Nephron progenitor cell (in vitro differentiated cells): ENCODE data around the gene CCDC60.

Experiments
- DNase-seq: peaks from one replicate; pipeline ENCODE4 v3.0.0; 2021
- H3K27ac Mint-ChIP-seq: 2 replicates; pipeline ENCODE4 v1.8.0; 2021; ENCODE audit warnings: mild to moderate bottlenecking, moderate library complexity, mixed read lengths
- H3K27me3 Mint-ChIP-seq: 2 replicates; pipeline ENCODE4 v1.8.0; 2021; ENCODE audit warnings: mild to moderate bottlenecking, low read depth, mixed read lengths; ENCODE audit not compliant: poor library complexity
- H3K36me3 Mint-ChIP-seq: 2 replicates; pipeline ENCODE4 v1.8.0; 2021; ENCODE audit warnings: low read depth, mixed read lengths
- H3K4me1 Mint-ChIP-seq: 2 replicates; pipeline ENCODE4 v1.8.0; 2021; ENCODE audit warnings: mixed read lengths
- H3K4me3 Mint-ChIP-seq: 2 replicates; pipeline ENCODE4 v1.8.0; 2021; ENCODE audit warnings: mild to moderate bottlenecking, moderate library complexity, mixed read lengths
- H3K9me3 Mint-ChIP-seq: 2 replicates; pipeline ENCODE4 v1.8.0; 2021; ENCODE audit warnings: mild to moderate bottlenecking, moderate library complexity, mixed read lengths
- TF ChIP-seq, protein P1 (sequence below): fragments of 200-600 bp; sonication (generic); IDR thresholded peaks from 2 replicates; pipeline ENCODE4 v1.5.0; 2021; ENCODE audit warnings: antibody characterized with exemption

Gene CCDC60

DNA sequence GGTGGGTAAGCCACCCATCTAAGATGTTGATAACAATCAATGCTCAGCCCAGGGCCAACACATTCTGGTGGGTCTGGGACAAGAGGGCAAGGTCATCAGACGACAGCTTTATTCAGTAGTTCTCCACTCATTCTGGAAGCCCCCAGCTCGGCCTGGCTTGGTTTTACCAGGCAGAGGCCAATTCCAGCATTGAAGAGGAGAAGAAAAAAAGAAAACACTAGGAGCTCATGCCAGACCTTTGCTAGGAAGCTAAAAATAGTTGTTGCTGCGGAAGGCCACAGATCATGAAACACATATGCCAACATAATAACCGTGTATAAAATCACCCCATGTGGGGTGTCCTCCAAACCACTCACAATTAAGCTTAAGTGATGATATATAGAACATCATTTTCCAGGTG lies 44.4 kb downstream of the CCDC60 start:
- no peak for DNase-seq
- no peak overlapping the region for H3K4me3 Mint-ChIP-seq
- H3K27me3 Mint-ChIP-seq, result no peaks in the 10 kb centered on the region
- TF ChIP-seq, protein P1, sequence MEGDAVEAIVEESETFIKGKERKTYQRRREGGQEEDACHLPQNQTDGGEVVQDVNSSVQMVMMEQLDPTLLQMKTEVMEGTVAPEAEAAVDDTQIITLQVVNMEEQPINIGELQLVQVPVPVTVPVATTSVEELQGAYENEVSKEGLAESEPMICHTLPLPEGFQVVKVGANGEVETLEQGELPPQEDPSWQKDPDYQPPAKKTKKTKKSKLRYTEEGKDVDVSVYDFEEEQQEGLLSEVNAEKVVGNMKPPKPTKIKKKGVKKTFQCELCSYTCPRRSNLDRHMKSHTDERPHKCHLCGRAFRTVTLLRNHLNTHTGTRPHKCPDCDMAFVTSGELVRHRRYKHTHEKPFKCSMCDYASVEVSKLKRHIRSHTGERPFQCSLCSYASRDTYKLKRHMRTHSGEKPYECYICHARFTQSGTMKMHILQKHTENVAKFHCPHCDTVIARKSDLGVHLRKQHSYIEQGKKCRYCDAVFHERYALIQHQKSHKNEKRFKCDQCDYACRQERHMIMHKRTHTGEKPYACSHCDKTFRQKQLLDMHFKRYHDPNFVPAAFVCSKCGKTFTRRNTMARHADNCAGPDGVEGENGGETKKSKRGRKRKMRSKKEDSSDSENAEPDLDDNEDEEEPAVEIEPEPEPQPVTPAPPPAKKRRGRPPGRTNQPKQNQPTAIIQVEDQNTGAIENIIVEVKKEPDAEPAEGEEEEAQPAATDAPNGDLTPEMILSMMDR, result no peak
- H3K27ac Mint-ChIP-seq, result no peak overlapping the region
- peaks cover 9% of the 10 kb centered on the region for H3K4me1 Mint-ChIP-seq
- peaks cover 10% of the 10 kb centered on the region for H3K9me3 Mint-ChIP-seq
- H3K36me3 Mint-ChIP-seq, result no peaks in the 10 kb centered on the region

DNA sequence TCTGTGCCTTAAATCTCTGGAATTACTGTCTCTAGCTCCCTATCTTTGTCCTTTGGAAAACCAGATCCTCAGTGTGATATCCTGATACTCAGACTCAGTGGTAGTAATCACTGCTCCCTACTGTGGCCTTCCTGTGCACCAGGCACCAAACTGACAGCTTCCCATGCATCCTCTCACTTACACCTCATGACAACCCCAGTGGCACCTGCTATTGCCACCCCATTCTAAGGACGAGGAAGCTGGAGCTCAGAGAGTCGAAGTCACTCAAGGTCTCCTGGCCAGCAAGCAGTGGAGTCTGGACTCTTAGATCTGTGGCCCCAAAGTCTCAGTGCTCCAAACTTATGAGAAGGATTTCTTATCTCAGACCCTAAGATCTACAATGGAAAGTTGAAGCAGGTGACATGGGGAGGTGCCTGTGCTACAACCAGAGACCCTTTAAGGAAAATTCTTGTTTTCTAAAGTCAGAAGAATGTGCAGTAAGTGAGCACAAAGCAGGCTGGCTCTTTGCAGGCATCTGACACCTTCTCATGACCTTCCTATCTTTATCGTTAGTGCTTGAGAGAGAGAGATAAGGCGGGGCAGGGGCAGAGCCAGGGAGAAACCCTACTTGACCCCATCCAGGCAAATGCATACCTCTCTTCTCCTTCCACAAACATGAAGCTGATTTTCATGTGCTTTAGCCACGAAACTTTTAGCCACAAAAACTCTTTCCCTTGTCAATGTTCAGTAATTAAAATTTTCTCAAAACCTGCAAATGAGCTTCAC lies 47.1 kb downstream of the CCDC60 start:
- Mint-ChIP-seq H3K36me3 (peaks cover 13% of the 10 kb centered on the region), H3K27ac (no peak overlapping the region), H3K27me3 (no peaks in the 10 kb centered on the region), H3K4me3 (no peak overlapping the region), H3K4me1 (peaks cover 19% of the 10 kb centered on the region), H3K9me3 (peaks cover 25% of the 10 kb centered on the region)
- TF ChIP-seq, protein P1, result no peak
- no peak for DNase-seq

DNA sequence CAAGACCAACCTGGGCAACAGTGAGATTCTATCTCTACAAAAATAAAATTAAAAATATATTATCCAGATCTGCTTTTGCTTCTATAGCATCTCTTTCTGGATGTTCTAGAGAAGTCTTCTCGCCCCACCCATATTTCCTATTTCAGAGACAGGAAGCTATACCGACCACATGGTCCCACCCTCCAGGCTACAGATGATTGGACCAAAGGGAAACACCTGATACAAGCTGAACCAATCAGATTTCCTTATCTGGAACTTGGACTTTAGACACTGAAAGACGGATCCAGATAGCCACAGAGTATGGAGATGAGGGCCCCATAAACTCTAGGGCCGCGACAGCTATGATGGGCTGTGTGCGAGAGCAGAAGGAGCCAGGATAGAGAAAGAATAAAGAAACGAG lies 48.7 kb downstream of the CCDC60 start:
- peaks cover 33% of the 10 kb centered on the region for H3K4me1 Mint-ChIP-seq
- no peak for DNase-seq
- peaks cover 25% of the 10 kb centered on the region for H3K9me3 Mint-ChIP-seq
- no peaks in the 10 kb centered on the region for H3K27me3 Mint-ChIP-seq
- H3K36me3 Mint-ChIP-seq, result peaks cover 13% of the 10 kb centered on the region
- H3K4me3 Mint-ChIP-seq, result no peak overlapping the region
- no peak overlapping the region for H3K27ac Mint-ChIP-seq
- TF ChIP-seq, protein P1, result no peak

DNA sequence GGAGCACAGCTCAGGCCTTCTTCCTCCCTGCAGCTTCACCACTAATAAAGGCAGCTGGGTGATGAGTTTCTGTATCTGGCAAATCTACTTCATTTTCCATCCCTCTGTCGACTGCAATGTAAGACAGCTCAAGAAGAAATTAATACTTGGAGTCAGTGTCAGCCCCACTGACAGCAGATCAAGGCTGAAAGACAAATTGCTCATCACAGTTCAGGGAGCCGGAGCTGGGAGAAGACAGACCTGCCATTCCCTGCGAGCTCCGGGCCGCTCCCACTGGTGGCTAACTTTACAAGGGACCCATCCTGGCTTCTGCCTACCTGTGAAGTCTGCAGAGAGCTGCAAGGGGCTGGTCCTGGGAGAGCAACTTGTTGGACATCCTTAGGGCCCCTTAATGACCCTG lies 49.8 kb downstream of the CCDC60 start:
- H3K4me3 Mint-ChIP-seq, result no peak overlapping the region

DNA sequence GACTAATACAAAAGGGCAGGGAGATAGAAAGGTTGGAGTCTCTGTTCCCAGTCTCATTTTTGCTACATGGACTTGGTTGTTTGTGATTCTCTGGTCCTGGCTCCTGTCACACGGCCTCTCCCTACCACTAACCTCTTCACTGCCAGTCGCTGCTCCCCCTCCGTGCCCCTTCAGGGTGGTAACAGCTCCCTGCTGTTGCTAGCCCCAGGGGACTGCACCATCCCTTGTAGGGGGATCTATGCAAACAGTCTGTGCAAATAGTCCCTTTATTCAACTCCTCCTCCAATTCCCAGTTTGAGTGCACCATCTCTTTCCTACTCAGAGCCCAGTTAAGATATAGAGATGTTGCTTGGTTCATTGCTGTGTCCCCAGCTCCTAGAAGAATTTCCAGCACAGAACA lies 51.1 kb downstream of the CCDC60 start:
- Mint-ChIP-seq H3K27me3 (no peaks in the 10 kb centered on the region), H3K9me3 (peaks cover 19% of the 10 kb centered on the region), H3K27ac (peak overlapping the region; percentile 89), H3K4me1 (peaks cover 33% of the 10 kb centered on the region), H3K36me3 (peaks cover 13% of the 10 kb centered on the region), H3K4me3 (no peak overlapping the region)
- TF ChIP-seq, protein P1, result no peak
- no peak for DNase-seq

More for the DNA sequence above, 49.8 kb downstream of the CCDC60 start:
- H3K27me3 Mint-ChIP-seq, result no peaks in the 10 kb centered on the region
- H3K9me3 Mint-ChIP-seq, result peaks cover 25% of the 10 kb centered on the region
- no peak for DNase-seq
- TF ChIP-seq, protein P1, result no peak
- no peak overlapping the region for H3K27ac Mint-ChIP-seq
- peaks cover 13% of the 10 kb centered on the region for H3K36me3 Mint-ChIP-seq
- H3K4me1 Mint-ChIP-seq, result peaks cover 33% of the 10 kb centered on the region

DNA sequence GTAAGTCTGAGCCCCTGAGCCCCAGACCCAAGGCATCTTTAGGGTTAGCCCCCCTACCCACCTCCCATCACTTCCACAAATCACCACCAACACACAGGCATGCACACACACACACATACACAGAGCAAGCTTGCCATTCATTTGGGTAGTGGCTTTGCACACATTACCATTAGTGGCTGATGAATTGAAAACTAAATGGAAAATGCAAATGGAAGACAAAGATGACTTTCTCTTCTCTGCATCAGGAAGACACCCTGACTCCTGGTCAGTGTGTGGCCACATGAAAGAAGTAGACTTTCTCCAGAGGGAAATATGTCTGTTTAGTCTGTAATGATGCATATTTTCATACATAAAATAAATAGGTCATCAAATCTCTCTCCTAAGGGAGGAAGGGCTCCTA lies 55.2 kb downstream of the CCDC60 start:
- peaks cover 13% of the 10 kb centered on the region for H3K36me3 Mint-ChIP-seq
- H3K9me3 Mint-ChIP-seq, result peaks cover 15% of the 10 kb centered on the region
- DNase-seq, result no peak
- H3K4me3 Mint-ChIP-seq, result no peak overlapping the region
- H3K27ac Mint-ChIP-seq, result no peak overlapping the region
- H3K27me3 Mint-ChIP-seq, result peaks cover 3% of the 10 kb centered on the region
- TF ChIP-seq, protein P1, result no peak
- peaks cover 43% of the 10 kb centered on the region for H3K4me1 Mint-ChIP-seq
